Hepatocyte (in vitro differentiated cells): ENCODE measurements around the gene WFDC10B. TPM values are rescaled to one million over a fixed set of nuclear protein-coding genes. Genes with fewer than 3 reads are reported as not detected.

Source experiments
- DNase-seq: peaks from one replicate; pipeline ENCODE4 v3.0.0-alpha.2; 2016; ENCODE audit warnings: low spot score
- H2AFZ ChIP-seq: fragments of 200-600 bp; sonication (generic); 2 replicates; pipeline ENCODE4 v1.6.0; 2016; ENCODE audit warnings: antibody characterized with exemption, mild to moderate bottlenecking
- H3K27ac ChIP-seq: fragments of 200-600 bp; sonication (generic); 2 replicates; pipeline ENCODE4 v1.5.1; 2016; ENCODE audit warnings: mild to moderate bottlenecking
- H3K27me3 ChIP-seq: fragments of 200-600 bp; sonication (generic); 2 replicates; pipeline ENCODE4 v1.6.1; 2016
- H3K36me3 ChIP-seq: fragments of 200-600 bp; sonication (generic); replicated peaks from 2 replicates; pipeline ENCODE4 v1.5.1; 2016; ENCODE audit warnings: low read depth; ENCODE audit not compliant: insufficient read depth
- H3K4me1 ChIP-seq: fragments of 200-600 bp; sonication (generic); 2 replicates; pipeline ENCODE4 v1.5.1; 2016; ENCODE audit warnings: mild to moderate bottlenecking, moderate library complexity; ENCODE audit not compliant: insufficient read depth
- H3K4me2 ChIP-seq: fragments of 200-600 bp; sonication (generic); 2 replicates; pipeline ENCODE4 v1.6.0; 2016
- H3K4me3 ChIP-seq: fragments of 200-600 bp; sonication (generic); 2 replicates; pipeline ENCODE4 v1.5.1; 2016; ENCODE audit warnings: mild to moderate bottlenecking
- H3K79me2 ChIP-seq: fragments of 200-600 bp; sonication (generic); 2 replicates; pipeline ENCODE4 v1.6.0; 2017; ENCODE audit warnings: mild to moderate bottlenecking
- H3K9me2 ChIP-seq: fragments of 200-600 bp; sonication (generic); replicated peaks from 2 replicates; pipeline ENCODE4 v1.6.0; 2017; ENCODE audit warnings: mild to moderate bottlenecking; ENCODE audit not compliant: insufficient read depth
- H3K9me3 ChIP-seq: fragments of 200-600 bp; sonication (generic); 2 replicates; pipeline ENCODE4 v1.5.1; 2016; ENCODE audit warnings: low read depth, mild to moderate bottlenecking
- H4K20me1 ChIP-seq: fragments of 200-600 bp; sonication (generic); 2 replicates; pipeline ENCODE4 v1.6.0; 2016; ENCODE audit warnings: mild to moderate bottlenecking; ENCODE audit not compliant: insufficient read depth, poor library complexity, severe bottlenecking
- CTCF ChIP-seq: fragments of 200-600 bp; sonication (generic); IDR thresholded peaks from 2 replicates; pipeline ENCODE4 v1.5.1; 2016; ENCODE audit warnings: antibody characterized with exemption, mild to moderate bottlenecking; ENCODE audit not compliant: poor library complexity
- EZH2 ChIP-seq: fragments of 200-600 bp; sonication (generic); IDR thresholded peaks from 2 replicates; pipeline ENCODE4 v1.6.1; 2016; ENCODE audit warnings: antibody characterized with exemption, mild to moderate bottlenecking, borderline replicate concordance
- EZH2phosphoT487 ChIP-seq: fragments of 200-600 bp; sonication (generic); IDR thresholded peaks from one replicate; pipeline ENCODE4 v1.6.1; 2018; ENCODE audit warnings: antibody characterized with exemption, mild to moderate bottlenecking, low read depth, moderate library complexity; ENCODE audit not compliant: unreplicated experiment, severe bottlenecking
- WGBS: methylation state at CpG from one replicate; pipeline ENCODE4 v1.1.6; 2016; ENCODE audit warnings: low lambda C conversion rate; ENCODE audit errors: missing lambda C conversion rate; 5-methylcytosine and 5-hydroxymethylcytosine counted together
- polyA plus RNA-seq: library from polyadenylated mRNA; unstranded; fragments of >200 nt; fragmentation: Nextera tagmentation; extraction: Ambion mirVana; gene quantifications from 2 replicates; pipeline ENCODE4 v1.2.1, GENCODE V29; 2016
- total RNA-seq: library from RNA; depleted of rRNA; stranded (reverse); fragments of >200 nt; gene quantifications from 2 replicates; pipeline ENCODE4 v1.2.3, GENCODE V29; 2014

WFDC10B gene
- total RNA-seq (2.6 TPM in 1 of 2 replicates, not detected in the other), polyA plus RNA-seq (0.62 and 1.9 TPM in 2 replicates)

GRCh38 chr20:45704969-45705637 is at the start of gene WFDC10B:
TSS of gene WFDC10B (minus strand) at chr20:45705019. CDS start at chr20:45685992, 19,027 bp downstream.
- H3K36me3 ChIP-seq, result no peaks in the 10 kb centered on the region
- no peaks in the 10 kb centered on the region for H3K9me2 ChIP-seq
- no peaks in the 10 kb centered on the region for H3K27me3 ChIP-seq
- no peak for TF ChIP-seq CTCF
- no peaks in the 10 kb centered on the region for H3K79me2 ChIP-seq
- H3K27ac ChIP-seq, result no peak within 1 kb of the TSS
- WGBS, result 92% methylated on average over 1 of the region's 1 CpG
- no peak within 1 kb of the TSS for H3K4me2 ChIP-seq
- H3K9me3 ChIP-seq, result no peaks in the 10 kb centered on the region
- DNase-seq, result no peak
- H3K4me1 ChIP-seq, result no peaks in the 10 kb centered on the region
- no peak within 1 kb of the TSS for H2AFZ ChIP-seq
- no peaks in the 10 kb centered on the region for H4K20me1 ChIP-seq
- H3K4me3 ChIP-seq, result no peak within 1 kb of the TSS

- Histone ChIP-seq H3K4me3 (no peak overlapping the region), H3K79me2 (no peaks in the 10 kb centered on the region), H3K4me1 (no peaks in the 10 kb centered on the region), H3K36me3 (no peaks in the 10 kb centered on the region), H3K27me3 (no peaks in the 10 kb centered on the region), H3K9me3 (no peaks in the 10 kb centered on the region), H4K20me1 (no peaks in the 10 kb centered on the region), H3K4me2 (no peak overlapping the region), H2AFZ (no peak overlapping the region), H3K9me2 (no peaks in the 10 kb centered on the region), H3K27ac (no peak overlapping the region)
- DNase-seq, result no peak
- 93% methylated on average over 3 of the region's 3 CpGs for WGBS
- TF ChIP-seq CTCF, result no peak
Observed at GRCh38 chr20:45752746-45753145, 47.9 kb upstream of the WFDC10B start.

- no peaks in the 10 kb centered on the region for H3K9me2 ChIP-seq
- no peaks in the 10 kb centered on the region for H3K4me1 ChIP-seq
- no peaks in the 10 kb centered on the region for H3K9me3 ChIP-seq
- H4K20me1 ChIP-seq, result no peaks in the 10 kb centered on the region
- H3K27ac ChIP-seq, result no peak overlapping the region
- no peak for DNase-seq
- no peak overlapping the region for H3K4me2 ChIP-seq
- no peaks in the 10 kb centered on the region for H3K27me3 ChIP-seq
- no peaks in the 10 kb centered on the region for H3K79me2 ChIP-seq
- no peak overlapping the region for H2AFZ ChIP-seq
- TF ChIP-seq CTCF (no peak), EZH2 (no peak), EZH2phosphoT487 (no peak)
- no peaks in the 10 kb centered on the region for H3K36me3 ChIP-seq
- WGBS, result 81% methylated on average over 1 of the region's 1 CpG
- no peak overlapping the region for H3K4me3 ChIP-seq
Observed at GRCh38 chr20:45751721-45752120, 46.9 kb upstream of the WFDC10B start.

- DNase-seq, result no peak
- H3K4me1 ChIP-seq, result no peaks in the 10 kb centered on the region
- H2AFZ ChIP-seq, result no peak overlapping the region
- no peaks in the 10 kb centered on the region for H3K27me3 ChIP-seq
- H3K4me3 ChIP-seq, result no peak overlapping the region
- H3K36me3 ChIP-seq, result no peaks in the 10 kb centered on the region
- no peaks in the 10 kb centered on the region for H4K20me1 ChIP-seq
- H3K4me2 ChIP-seq, result no peak overlapping the region
- no peak for TF ChIP-seq EZH2phosphoT487
- H3K9me2 ChIP-seq, result no peaks in the 10 kb centered on the region
- H3K79me2 ChIP-seq, result no peaks in the 10 kb centered on the region
- no peaks in the 10 kb centered on the region for H3K9me3 ChIP-seq
- no peak overlapping the region for H3K27ac ChIP-seq
Observed at GRCh38 chr20:45745015-45745414, 40.2 kb upstream of the WFDC10B start.
